Tibial nerve (tissue), 4 donors: ENCODE measurements around the gene KRT80. TPM values are rescaled to one million over a fixed set of nuclear protein-coding genes. Genes with fewer than 3 reads are reported as not detected.

ENCODE experiments used
- DNase-seq, 2 donors: peaks; one replicate each; pipeline ENCODE4 v3.0.0-alpha.2; 2019; ENCODE audit warnings: low spot score in 2 of 2
- H3K27ac ChIP-seq, 4 donors: fragments of 200-600 bp; sonication (generic) in 3 of 4; one replicate each; pipeline ENCODE4 v1.5.1; 2017 to 2019; ENCODE audit warnings: mild to moderate bottlenecking in 1 of 4
- H3K27me3 ChIP-seq, 2 donors: fragments of 200-600 bp; sonication (generic) in 1 of 2; one replicate each; pipeline versions ENCODE4 v1.5.1 to v1.6.0; 2017 to 2019
- H3K36me3 ChIP-seq, 3 donors: fragments of 200-600 bp; sonication (generic); one replicate each; pipeline ENCODE4 v1.5.1; 2018 to 2019
- H3K4me1 ChIP-seq, 4 donors: fragments of 200-600 bp; sonication (generic) in 3 of 4; one replicate each; pipeline ENCODE4 v1.5.1; 2017 to 2019
- H3K4me3 ChIP-seq, 4 donors: fragments of 200-600 bp; sonication (generic) in 3 of 4; one replicate each; pipeline ENCODE4 v1.5.1; 2017 to 2019; ENCODE audit warnings: mild to moderate bottlenecking in 1 of 4, moderate library complexity in 1 of 4
- H3K9me3 ChIP-seq, 4 donors: fragments of 200-600 bp; sonication (generic) in 3 of 4; one replicate each; pipeline ENCODE4 v1.5.1; 2017 to 2019
- EP300 ChIP-seq, 2 donors: sonication (generic); formaldehyde crosslinking; IDR thresholded peaks; one replicate each; pipeline ENCODE4 v1.6.1; 2017; ENCODE audit warnings: antibody characterized with exemption in 2 of 2, mild to moderate bottlenecking in 1 of 2
- POLR2A ChIP-seq, 2 donors: fragments of 450-650 bp; IDR thresholded peaks; one replicate each; pipeline ENCODE4 v1.6.1; 2017; ENCODE audit warnings: antibody characterized with exemption in 2 of 2, mild to moderate bottlenecking in 2 of 2, moderate library complexity in 2 of 2
- WGBS, 2 donors: methylation state at CpG; one replicate each; pipeline ENCODE4 v1.1.5; 2018; 5-methylcytosine and 5-hydroxymethylcytosine counted together
- total RNA-seq, 4 donors: library from RNA; depleted of rRNA; stranded (reverse); fragments of >200 nt; gene quantifications; one replicate each; pipeline ENCODE4 v1.1.0, GENCODE V29; 2016
- TF ChIP-seq, protein P1 (sequence below), 5 experiments: fragments of 200-600 bp in 3 of 5; fragments of 450-650 bp in 2 of 5; sonication (generic) in 3 of 5; IDR thresholded peaks; one replicate each; pipeline ENCODE4 v1.5.1; 2016 to 2019; ENCODE audit warnings: antibody characterized with exemption in 5 of 5, mild to moderate bottlenecking in 3 of 5, moderate library complexity in 2 of 5

Gene KRT80
- total RNA-seq, 4 donors from 2014 or later: not detected

DNA sequence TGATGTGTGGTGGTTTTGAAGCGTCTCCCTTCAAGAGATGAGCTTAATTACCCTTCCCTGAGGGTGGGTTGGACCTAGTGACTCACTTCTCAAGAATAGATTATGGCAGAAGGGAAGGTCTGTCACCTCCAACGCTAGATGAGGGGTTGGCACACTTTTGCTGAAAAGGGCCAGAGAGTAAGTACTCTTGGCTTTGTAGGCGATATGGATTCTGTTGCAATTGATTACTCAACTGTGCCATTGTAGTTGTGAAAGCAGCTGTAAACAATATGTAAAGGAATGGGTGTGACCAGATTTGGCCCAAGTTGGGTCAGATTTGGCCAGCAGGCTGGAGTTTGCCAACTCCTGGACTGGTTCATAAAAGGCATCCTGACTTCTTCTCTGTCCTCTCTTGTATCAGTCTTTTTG, 59.1 kb downstream of the KRT80 start:
- Histone ChIP-seq H3K4me3 (no peak overlapping the region), H3K36me3 (no peaks in the 10 kb centered on the region), H3K4me1 (no peaks in the 10 kb centered on the region), H3K27me3 (no peaks in the 10 kb centered on the region), H3K27ac (no peak overlapping the region), H3K9me3 (no peaks in the 10 kb centered on the region)
- no peak for DNase-seq
- TF ChIP-seq, protein P1, sequence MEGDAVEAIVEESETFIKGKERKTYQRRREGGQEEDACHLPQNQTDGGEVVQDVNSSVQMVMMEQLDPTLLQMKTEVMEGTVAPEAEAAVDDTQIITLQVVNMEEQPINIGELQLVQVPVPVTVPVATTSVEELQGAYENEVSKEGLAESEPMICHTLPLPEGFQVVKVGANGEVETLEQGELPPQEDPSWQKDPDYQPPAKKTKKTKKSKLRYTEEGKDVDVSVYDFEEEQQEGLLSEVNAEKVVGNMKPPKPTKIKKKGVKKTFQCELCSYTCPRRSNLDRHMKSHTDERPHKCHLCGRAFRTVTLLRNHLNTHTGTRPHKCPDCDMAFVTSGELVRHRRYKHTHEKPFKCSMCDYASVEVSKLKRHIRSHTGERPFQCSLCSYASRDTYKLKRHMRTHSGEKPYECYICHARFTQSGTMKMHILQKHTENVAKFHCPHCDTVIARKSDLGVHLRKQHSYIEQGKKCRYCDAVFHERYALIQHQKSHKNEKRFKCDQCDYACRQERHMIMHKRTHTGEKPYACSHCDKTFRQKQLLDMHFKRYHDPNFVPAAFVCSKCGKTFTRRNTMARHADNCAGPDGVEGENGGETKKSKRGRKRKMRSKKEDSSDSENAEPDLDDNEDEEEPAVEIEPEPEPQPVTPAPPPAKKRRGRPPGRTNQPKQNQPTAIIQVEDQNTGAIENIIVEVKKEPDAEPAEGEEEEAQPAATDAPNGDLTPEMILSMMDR (IDR thresholded peaks at IDR 0.05): no peak
- TF ChIP-seq EP300 (IDR thresholded peaks at IDR 0.05) (no peak), POLR2A (IDR thresholded peaks at IDR 0.05) (no peak)
- WGBS, 2 donors: 80 to 90% methylated on average over 3 of the region's 3 CpGs

- Histone ChIP-seq H3K4me3 (no peak overlapping the region), H3K36me3 (no peaks in the 10 kb centered on the region), H3K27ac (no peak overlapping the region), H3K9me3 (no peaks in the 10 kb centered on the region), H3K27me3 (no peaks in the 10 kb centered on the region), H3K4me1 (no peaks in the 10 kb centered on the region)
- 66 to 72% methylated on average over 5 of the region's 5 CpGs for WGBS, 2 donors
- TF ChIP-seq EP300 (IDR thresholded peaks at IDR 0.05): no peak
- TF ChIP-seq, protein P1 (IDR thresholded peaks at IDR 0.05): no peak
- TF ChIP-seq POLR2A (IDR thresholded peaks at IDR 0.05): no peak
- DNase-seq: no peak
These were observed 61.1 kb downstream of the KRT80 start for GRCh38 chr12:52130711-52131110.

DNA sequence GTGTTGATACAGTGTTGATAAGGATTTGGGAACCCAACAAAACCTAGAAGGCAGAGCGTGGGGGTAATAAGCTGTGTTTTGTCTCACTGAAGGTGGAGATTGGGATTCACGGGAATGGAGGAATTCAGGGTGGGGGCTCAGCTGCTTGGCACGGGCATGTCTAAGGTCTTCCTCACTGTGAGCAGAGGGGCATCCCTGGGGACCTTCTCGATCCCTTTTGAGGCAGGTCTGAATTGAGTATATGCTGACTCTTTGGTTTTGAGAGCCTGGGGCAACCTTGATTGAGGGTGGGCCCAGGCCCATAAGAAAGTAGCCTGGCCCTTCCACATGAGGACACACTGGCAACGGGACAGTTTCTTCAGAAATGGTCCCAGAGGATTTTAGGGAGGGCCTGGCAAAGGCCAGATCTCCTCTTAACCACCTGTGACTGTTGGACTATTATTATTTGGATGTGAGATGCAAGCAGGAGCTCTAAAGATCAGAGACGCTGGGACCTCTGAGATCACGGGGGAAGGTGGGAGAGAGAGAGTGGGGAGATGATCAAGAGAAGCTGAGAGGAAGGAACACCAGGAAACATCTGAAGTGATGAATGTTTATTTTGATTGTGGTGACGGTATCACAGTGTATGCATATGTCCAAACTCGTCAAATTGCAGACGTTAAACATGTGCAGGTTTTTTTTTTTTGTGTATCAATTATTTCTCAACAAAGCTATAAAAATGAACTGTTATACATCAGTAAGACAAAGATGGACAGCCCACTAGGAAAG, 63.9 kb downstream of the KRT80 start:
- H3K27ac ChIP-seq: no peak overlapping the region
- no peak for TF ChIP-seq EP300 (IDR thresholded peaks at IDR 0.05)
- TF ChIP-seq, protein P1 (IDR thresholded peaks at IDR 0.05): no peak
- TF ChIP-seq POLR2A (IDR thresholded peaks at IDR 0.05): no peak
- H3K4me3 ChIP-seq: no peak overlapping the region
- no peak for DNase-seq
- H3K36me3 ChIP-seq: no peaks in the 10 kb centered on the region
- H3K4me1 ChIP-seq: no peaks in the 10 kb centered on the region
- no peaks in the 10 kb centered on the region for H3K9me3 ChIP-seq
- WGBS, 2 donors: 69 to 73% methylated on average over 10 of the region's 10 CpGs
- H3K27me3 ChIP-seq: no peaks in the 10 kb centered on the region

GRCh38 chr12:52126605-52127578, 64.9 kb downstream of the KRT80 start:
- Histone ChIP-seq H3K27me3 (no peaks in the 10 kb centered on the region), H3K27ac (peak overlapping the region in 1 of 4 donors; percentile 34), H3K4me3 (no peak overlapping the region), H3K36me3 (no peaks in the 10 kb centered on the region), H3K4me1 (no peaks in the 10 kb centered on the region), H3K9me3 (no peaks in the 10 kb centered on the region)
- DNase-seq: no peak
- 50 to 54% methylated on average over 21 of the region's 21 CpGs for WGBS, 2 donors
- no peak for TF ChIP-seq POLR2A (IDR thresholded peaks at IDR 0.05)
- TF ChIP-seq EP300 (IDR thresholded peaks at IDR 0.05): peak; percentile 12 to 60
- TF ChIP-seq, protein P1 (IDR thresholded peaks at IDR 0.05): no peak
